Vagina (tissue), 2 donors: ENCODE data around the gene UBE2Q1. TPM values are rescaled to one million over a fixed set of nuclear protein-coding genes. Genes with fewer than 3 reads are reported as not detected.

Experiments
- DNase-seq, 2 donors: peaks; one replicate each; pipeline ENCODE4 v3.0.0-alpha.2; 2017; ENCODE audit errors: extremely low spot score in 2 of 2
- H3K27ac ChIP-seq: fragments of 200-600 bp; sonication (generic); one replicate; pipeline ENCODE4 v1.5.1; 2019
- H3K27me3 ChIP-seq: fragments of 200-600 bp; sonication (generic); one replicate; pipeline ENCODE4 v1.5.1; 2019
- H3K36me3 ChIP-seq, 2 donors: fragments of 200-600 bp; sonication (generic); one replicate each; pipeline ENCODE4 v1.5.1; 2017 to 2019
- H3K4me1 ChIP-seq: fragments of 200-600 bp; sonication (generic); one replicate; pipeline ENCODE4 v1.5.1; 2019
- H3K4me3 ChIP-seq, 2 donors: fragments of 200-600 bp; sonication (generic); 1 replicate in 1 of 2; 2 replicates in 1 of 2; pipeline ENCODE4 v1.5.1; 2016 to 2019
- H3K9me3 ChIP-seq: fragments of 200-600 bp; sonication (generic); one replicate; pipeline ENCODE4 v1.5.1; 2019
- CTCF ChIP-seq, 3 experiments: fragments of 450-650 bp in 2 of 3; fragments of 200-600 bp in 1 of 3; sonication (generic) in 1 of 3; IDR thresholded peaks; one replicate each; pipeline ENCODE4 v1.5.1; 2017 to 2019; ENCODE audit warnings: antibody characterized with exemption in 3 of 3, mild to moderate bottlenecking in 2 of 3, moderate library complexity in 2 of 3
- POLR2A ChIP-seq, 2 donors: fragments of 450-650 bp; IDR thresholded peaks; one replicate each; pipeline ENCODE4 v1.6.1; 2017; ENCODE audit warnings: antibody characterized with exemption in 2 of 2, mild to moderate bottlenecking in 2 of 2, moderate library complexity in 2 of 2
- POLR2AphosphoS5 ChIP-seq, 2 donors: sonication (generic); formaldehyde crosslinking; IDR thresholded peaks; one replicate each; pipeline ENCODE4 v1.9.0; 2017; ENCODE audit warnings: antibody characterized with exemption in 2 of 2, mild to moderate bottlenecking in 2 of 2, low read depth in 1 of 2; ENCODE audit not compliant: insufficient read depth in 1 of 2
- intact Hi-C: fragments of 100-400 bp; cut with DNase I; formaldehyde crosslinking; loops from one replicate; pipeline ENCODE4 v1.15.1; 2023
- total RNA-seq: library from RNA; depleted of rRNA; stranded (reverse); fragments of >200 nt; gene quantifications from one replicate; pipeline ENCODE4 v1.2.3, GENCODE V29; 2016

Gene UBE2Q1
- total RNA-seq, 1 donor from 2014 or later, result 17.9 TPM

- Histone ChIP-seq H3K4me3 (no peak overlapping the region), H3K36me3 (peaks cover 0 to 12% of the 10 kb centered on the region in 2 donors), H3K27me3 (no peaks in the 10 kb centered on the region), H3K9me3 (no peaks in the 10 kb centered on the region), H3K27ac (no peak overlapping the region), H3K4me1 (peaks cover 8% of the 10 kb centered on the region)
- intact Hi-C loops, result no loop called here
- TF ChIP-seq POLR2A (IDR thresholded peaks at IDR 0.05) (no peak), POLR2AphosphoS5 (IDR thresholded peaks at IDR 0.05; ENCODE audit: insufficient read depth in 1 of 2, low read depth in 1 of 2) (no peak), CTCF (IDR thresholded peaks at IDR 0.05) (no peak)
- no peak for DNase-seq
These were observed 16.9 kb upstream of the UBE2Q1 start for GRCh38 chr1:154575147-154575927.

GRCh38 chr1:154574716-154575115 lies 16.3 kb upstream of the UBE2Q1 start:
- no peak for DNase-seq
- Histone ChIP-seq H3K27ac (no peak overlapping the region), H3K27me3 (no peaks in the 10 kb centered on the region), H3K9me3 (no peaks in the 10 kb centered on the region), H3K4me1 (peaks cover 8% of the 10 kb centered on the region), H3K4me3 (no peak overlapping the region), H3K36me3 (peaks cover 0 to 6% of the 10 kb centered on the region in 2 donors)
- intact Hi-C loops, result no loop called here
- TF ChIP-seq POLR2AphosphoS5 (IDR thresholded peaks at IDR 0.05; ENCODE audit: insufficient read depth in 1 of 2, low read depth in 1 of 2), result no peak
- no peak for TF ChIP-seq CTCF (IDR thresholded peaks at IDR 0.05)
- TF ChIP-seq POLR2A (IDR thresholded peaks at IDR 0.05), result no peak

GRCh38 chr1:154573168-154573510 lies 14.7 kb upstream of the UBE2Q1 start:
- Histone ChIP-seq H3K27ac (no peak overlapping the region), H3K27me3 (no peaks in the 10 kb centered on the region), H3K4me3 (no peak overlapping the region), H3K9me3 (no peaks in the 10 kb centered on the region), H3K4me1 (peaks cover 10% of the 10 kb centered on the region), H3K36me3 (no peaks in the 10 kb centered on the region)
- DNase-seq, result no peak
- intact Hi-C loops, result no loop called here
- TF ChIP-seq POLR2AphosphoS5 (IDR thresholded peaks at IDR 0.05; ENCODE audit: insufficient read depth in 1 of 2, low read depth in 1 of 2) (no peak), POLR2A (IDR thresholded peaks at IDR 0.05) (no peak), CTCF (IDR thresholded peaks at IDR 0.05) (no peak)

DNA sequence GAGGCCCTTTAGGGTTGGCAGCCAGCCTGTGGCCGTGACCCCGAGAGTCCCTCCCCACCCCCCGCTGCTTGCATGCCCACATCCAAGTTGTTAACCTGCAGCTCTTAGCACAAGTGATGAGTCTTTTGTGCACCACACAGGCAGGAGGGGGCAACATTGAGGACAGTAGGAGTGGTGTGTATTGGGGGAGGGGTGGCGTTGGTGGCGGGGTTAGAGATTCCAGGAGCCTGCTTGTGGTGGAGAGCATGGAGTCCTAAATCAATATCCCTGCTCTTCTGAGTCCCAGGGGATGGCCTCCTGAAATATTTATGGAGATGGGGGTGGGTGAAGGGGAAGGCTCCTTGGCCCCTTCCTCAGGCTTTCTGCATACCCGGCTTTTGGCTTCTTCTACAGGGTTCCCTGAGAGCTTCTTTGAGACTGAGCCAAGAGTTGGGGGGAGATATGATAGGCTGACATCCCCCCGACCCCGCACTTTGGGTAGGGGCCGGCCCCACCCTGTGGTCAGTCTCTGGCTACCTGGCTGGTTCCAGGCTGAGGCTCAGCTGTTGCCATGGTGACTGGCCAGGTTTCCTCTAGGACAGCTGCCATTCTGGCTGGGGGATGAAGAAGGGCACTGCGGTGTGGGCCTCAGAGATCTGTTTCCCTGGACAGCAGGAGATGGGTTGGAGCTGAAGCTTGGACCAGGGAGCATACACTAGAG lies 14.2 kb upstream of the UBE2Q1 start:
- DNase-seq, result no peak
- Histone ChIP-seq H3K4me3 (no peak overlapping the region), H3K27ac (no peak overlapping the region), H3K27me3 (no peaks in the 10 kb centered on the region), H3K36me3 (no peaks in the 10 kb centered on the region), H3K9me3 (no peaks in the 10 kb centered on the region), H3K4me1 (peaks cover 11% of the 10 kb centered on the region)
- intact Hi-C loops, result no loop called here
- TF ChIP-seq POLR2A (IDR thresholded peaks at IDR 0.05) (no peak), POLR2AphosphoS5 (IDR thresholded peaks at IDR 0.05; ENCODE audit: insufficient read depth in 1 of 2, low read depth in 1 of 2) (no peak), CTCF (IDR thresholded peaks at IDR 0.05) (no peak)

- DNase-seq, result no peak
- TF ChIP-seq CTCF (IDR thresholded peaks at IDR 0.05) (no peak), POLR2A (IDR thresholded peaks at IDR 0.05) (no peak), POLR2AphosphoS5 (IDR thresholded peaks at IDR 0.05; ENCODE audit: insufficient read depth in 1 of 2, low read depth in 1 of 2) (no peak)
- Histone ChIP-seq H3K27me3 (no peaks in the 10 kb centered on the region), H3K9me3 (no peaks in the 10 kb centered on the region), H3K36me3 (no peaks in the 10 kb centered on the region), H3K4me1 (peaks cover 11% of the 10 kb centered on the region), H3K4me3 (no peak overlapping the region), H3K27ac (no peak overlapping the region)
- intact Hi-C loops, result no loop called here
These were observed 13.5 kb upstream of the UBE2Q1 start for GRCh38 chr1:154571964-154572288.
